HG03520 (cell line): Measurements from ENCODE around the gene AGPAT3.

Experiments used
- ATAC-seq: cut with Tn5 transposase; IDR thresholded peaks from one replicate; pipeline ENCODE4 v1.9.1; 2021; ENCODE audit warnings: mild to moderate bottlenecking, moderate library complexity; ENCODE audit not compliant: unreplicated experiment

AGPAT3 gene

GRCh38 chr21:43934716-43935705 lies 70.0 kb downstream of the AGPAT3 start:
- ATAC-seq, result no peak

GRCh38 chr21:43935711-43936110 lies 70.7 kb downstream of the AGPAT3 start:
- no peak for ATAC-seq

DNA sequence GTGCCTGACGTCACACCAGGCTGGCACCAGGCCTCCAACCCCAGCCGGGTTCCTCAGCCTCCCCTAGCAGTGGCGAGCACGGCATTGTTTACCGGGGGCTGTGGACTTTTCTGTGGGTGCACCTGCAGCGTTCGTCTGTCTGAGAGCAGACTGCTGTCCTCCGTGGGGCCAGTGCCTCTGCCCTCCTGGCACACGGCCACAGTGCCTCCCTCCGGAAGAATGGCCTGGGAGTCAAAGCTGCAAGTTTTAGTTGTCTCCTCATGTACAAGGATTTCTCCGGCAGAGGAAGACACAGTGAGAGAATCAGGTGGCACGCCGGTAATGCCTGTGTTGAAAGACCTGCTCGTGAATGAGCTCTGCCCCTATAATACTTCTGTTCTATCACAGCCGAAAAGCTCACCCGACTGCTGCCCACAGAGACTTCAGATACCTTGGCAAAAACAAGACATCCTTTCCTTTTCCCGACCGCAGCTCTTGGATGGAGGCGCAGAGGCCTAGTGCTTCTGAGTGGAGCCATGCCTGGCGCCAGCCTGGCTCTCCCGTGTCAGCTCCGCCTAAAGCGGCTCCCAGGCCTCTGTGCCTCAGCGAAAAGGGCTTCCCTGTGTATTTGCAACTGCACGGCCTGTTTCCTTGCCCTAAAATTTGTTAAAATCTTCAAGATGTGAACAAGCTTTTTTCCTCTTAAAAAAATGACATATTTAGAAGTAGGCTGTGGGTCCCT lies 71.4 kb downstream of the AGPAT3 start:
- ATAC-seq, result no peak

DNA sequence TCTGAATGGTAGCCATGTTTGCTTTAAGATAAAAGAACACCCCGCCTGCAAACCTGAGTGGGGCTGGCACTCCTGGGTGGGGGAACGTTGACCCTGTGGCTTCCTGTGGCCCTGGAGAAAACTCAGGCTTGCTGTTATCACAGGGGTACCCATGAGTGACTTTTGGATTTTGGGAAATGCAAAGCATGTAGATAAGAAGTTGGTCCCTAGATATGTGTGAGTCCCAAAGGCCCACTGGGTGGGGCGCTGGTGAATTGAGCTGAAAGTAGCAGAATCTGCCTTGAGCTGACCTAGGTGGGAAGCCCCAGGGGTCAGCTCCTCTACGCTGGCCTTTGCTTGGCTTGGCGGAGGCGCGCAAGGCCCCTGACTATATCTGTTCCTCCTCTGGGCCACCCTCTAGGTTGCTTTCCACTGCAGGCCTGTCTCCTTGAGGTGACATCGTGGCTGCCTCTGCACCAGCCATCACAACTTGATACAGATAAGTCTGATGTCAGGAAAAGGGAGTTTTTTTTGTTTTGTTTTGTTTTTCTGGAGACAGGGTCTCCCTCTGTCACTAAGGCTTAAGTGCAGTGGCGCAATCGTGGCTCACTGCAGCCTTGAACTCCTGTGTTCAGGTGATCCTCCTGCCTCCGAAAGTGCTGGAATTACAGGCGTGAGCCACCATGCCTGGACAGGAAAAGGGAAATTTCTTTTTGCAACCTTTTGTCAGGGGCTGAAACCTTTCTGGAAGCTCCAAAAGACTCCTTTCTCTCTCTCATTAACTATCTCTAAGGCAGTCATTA lies 72.2 kb downstream of the AGPAT3 start:
- no peak for ATAC-seq

DNA sequence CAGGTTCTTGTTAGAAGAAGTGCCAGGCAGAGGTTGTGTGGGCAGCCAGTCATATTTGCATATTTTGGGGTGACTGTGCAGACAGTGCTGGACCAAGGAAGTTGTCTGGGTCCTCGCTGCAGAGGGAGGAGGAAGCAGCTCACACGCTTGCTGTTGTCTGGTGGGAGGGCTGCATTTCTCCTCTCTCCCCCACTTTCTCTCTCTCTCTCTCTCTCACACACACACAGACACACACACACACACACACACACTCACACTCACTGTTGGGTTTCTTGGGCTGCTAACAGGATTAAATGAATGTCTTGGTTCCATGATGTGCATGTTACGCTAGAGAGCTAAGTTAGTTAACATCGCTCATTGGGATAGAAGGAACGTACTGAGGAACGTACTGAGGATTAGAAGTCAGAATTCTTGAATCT lies 72.9 kb downstream of the AGPAT3 start:
- no peak for ATAC-seq

- peak; percentile 61 for ATAC-seq
These were observed 73.9 kb downstream of the AGPAT3 start for GRCh38 chr21:43938751-43939442.

GRCh38 chr21:43939443-43940328 lies 74.7 kb downstream of the AGPAT3 start:
- no peak for ATAC-seq

- no peak for ATAC-seq
These were observed 75.5 kb downstream of the AGPAT3 start for GRCh38 chr21:43940329-43941050.

DNA sequence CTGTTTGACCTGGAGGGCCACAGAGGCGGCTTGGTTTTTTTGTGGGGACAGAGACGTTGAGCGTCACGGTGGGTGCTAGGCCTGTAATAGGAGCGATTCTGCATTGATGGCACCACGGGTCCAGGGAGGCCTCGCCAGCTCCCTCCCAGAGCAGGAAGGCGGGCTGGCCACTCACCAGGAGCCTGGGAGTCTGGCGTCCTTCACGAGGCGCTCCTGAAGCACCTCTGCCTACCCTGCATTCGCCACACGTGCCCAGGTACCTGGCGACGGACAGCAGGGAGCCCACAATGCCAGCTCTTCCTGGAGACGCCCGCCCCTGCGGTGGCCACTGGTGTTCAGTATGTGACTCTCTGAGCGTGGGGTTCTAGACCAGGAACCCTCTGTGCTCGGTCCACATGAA lies 77.2 kb downstream of the AGPAT3 start:
- ATAC-seq, result no peak

DNA sequence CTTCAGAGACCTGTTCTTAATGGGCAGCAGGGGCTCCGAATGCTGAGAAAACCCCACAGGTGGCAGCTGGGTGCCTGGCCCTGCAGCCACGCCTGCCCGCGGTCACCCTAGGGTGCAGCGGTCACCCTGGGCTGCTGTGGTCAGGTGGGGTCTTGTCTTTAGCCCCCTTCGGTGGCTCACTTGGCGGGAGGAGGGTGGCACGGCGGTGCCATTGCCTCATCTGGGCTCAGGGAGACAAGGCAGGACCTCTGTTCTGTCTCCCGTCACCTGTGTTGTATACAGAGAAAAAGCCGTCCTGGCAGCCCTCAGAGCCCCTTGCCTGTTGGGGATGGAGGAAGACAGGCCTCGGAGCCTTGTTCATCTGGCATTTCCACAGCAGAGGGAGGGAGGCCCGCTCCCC lies 77.6 kb downstream of the AGPAT3 start:
- ATAC-seq, result no peak

GRCh38 chr21:43943512-43944077 lies 78.6 kb downstream of the AGPAT3 start:
- ATAC-seq, result no peak

GRCh38 chr21:43944078-43944633 lies 79.1 kb downstream of the AGPAT3 start:
- no peak for ATAC-seq

DNA sequence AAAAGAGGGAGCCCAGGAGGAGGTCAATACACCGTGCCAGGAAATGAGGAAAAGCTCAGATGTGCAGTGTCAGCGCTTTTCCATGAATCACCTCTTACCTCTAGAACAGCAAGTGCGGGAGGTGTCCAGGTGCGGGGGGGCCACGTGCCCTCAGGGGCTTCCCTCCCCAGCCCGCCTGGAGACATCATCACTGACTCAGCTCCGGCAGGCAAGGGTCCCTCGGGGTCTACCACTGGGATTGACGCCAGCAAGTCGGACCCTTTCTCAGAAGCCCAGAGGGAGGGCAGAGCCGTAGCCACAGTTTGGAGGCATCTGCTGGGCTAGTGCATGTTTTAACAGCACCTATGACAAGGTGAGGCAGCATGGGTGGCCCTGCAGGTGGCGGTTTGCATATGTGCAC lies 79.7 kb downstream of the AGPAT3 start:
- ATAC-seq, result no peak

GRCh38 chr21:43948740-43949498 lies 83.9 kb downstream of the AGPAT3 start:
- ATAC-seq, result no peak

DNA sequence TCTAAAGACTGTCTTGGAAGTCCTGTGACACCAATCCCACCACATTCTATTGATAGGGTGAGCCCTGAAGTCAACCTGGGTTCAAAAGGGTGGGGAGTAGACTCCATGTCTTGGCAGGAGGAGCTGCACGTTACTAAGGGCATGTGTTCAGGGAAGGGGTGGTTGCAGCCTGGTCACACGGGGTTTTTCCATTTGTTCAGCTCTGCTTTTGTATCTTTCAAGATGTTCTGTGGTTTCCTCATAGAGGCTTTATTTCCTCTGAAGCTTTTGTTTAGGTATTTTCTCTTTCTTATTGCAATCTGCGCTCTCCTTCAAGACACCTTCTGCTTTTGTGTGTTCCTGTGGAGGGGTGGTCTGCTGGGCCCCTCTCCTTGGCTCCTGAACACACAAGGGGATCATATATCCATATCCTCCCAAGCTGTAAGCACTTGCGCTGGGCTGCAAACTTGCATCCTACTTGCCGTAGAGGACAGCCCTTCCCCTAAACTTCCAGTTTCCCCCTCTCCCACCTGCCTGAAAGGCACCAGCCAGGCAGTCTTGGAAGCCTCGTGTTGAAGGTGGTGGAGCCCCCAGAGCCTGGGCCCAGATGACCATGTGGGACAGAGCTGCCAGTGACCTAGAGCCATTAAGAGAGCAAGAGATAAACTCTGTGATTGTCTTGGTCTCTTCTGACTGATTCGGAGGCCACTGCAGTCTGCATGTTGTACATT lies 84.6 kb downstream of the AGPAT3 start:
- no peak for ATAC-seq

DNA sequence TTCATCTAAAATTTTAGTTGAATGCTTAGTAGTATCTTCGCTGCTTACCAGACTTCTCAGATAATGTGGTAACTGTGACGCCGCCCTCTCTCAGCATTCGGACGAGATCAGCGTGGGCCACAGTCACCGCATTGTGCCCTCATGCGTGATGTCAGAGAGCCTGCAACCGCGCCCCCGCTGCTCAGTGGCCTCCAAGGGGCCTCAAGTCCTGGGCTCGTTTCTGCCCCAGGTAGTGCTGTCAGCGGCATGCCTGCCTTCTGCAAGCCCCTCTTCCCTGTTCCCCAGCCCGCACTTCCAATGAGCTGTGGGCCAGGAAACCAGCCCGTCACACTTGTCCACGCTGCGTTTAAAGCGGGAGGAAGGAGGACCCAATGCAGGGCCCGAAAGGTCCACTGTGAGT lies 85.5 kb downstream of the AGPAT3 start:
- no peak for ATAC-seq

- no peak for ATAC-seq
These were observed 85.9 kb downstream of the AGPAT3 start for GRCh38 chr21:43950936-43951335.
